Bronchial epithelial cell (primary cell): ENCODE data around the gene CILP2. TPM values are rescaled to one million over a fixed set of nuclear protein-coding genes. Genes with fewer than 3 reads are reported as not detected.

Experiments
- DNase-seq: peaks from one replicate; pipeline ENCODE4 v3.0.0-alpha.2; 2010; ENCODE audit warnings: low read depth
- FAIRE-seq: peaks from 2 replicates; lab custom pipeline; 2011; peaks lifted over from hg19 to GRCh38; lab: Jason Lieb, UNC
- H3K27me3 ChIP-seq: 2 replicates; pipeline ENCODE4 v1.5.1; 2011; ENCODE audit warnings: low read length; ENCODE audit not compliant: control insufficient read depth, insufficient read depth
- H3K36me3 ChIP-seq: 2 replicates; pipeline ENCODE4 v1.5.1; 2011; ENCODE audit warnings: low read length; ENCODE audit not compliant: control insufficient read depth, insufficient read depth
- H3K4me3 ChIP-seq: 2 replicates; pipeline ENCODE4 v1.5.1; 2011; ENCODE audit warnings: mild to moderate bottlenecking, low read depth, low read length, control low read depth
- CTCF ChIP-seq: IDR thresholded peaks from 2 replicates; pipeline ENCODE4 v1.5.1; 2011; ENCODE audit warnings: mild to moderate bottlenecking, moderate library complexity, low read length, control low read depth, inconsistent platforms; ENCODE audit not compliant: insufficient read depth, severe bottlenecking
- total RNA-seq: library from RNA; depleted of rRNA; stranded (reverse); fragments of >200 nt; gene quantifications from 2 replicates; pipeline ENCODE4 v1.2.1, GENCODE V29; 2014

Gene CILP2
- total RNA-seq, 1 donor from 2014 or later, result under 0.01 TPM

- peaks cover 2% of the 10 kb centered on the region for H3K36me3 ChIP-seq
- TF ChIP-seq CTCF, result no peak
- H3K4me3 ChIP-seq, result no peak overlapping the region
- FAIRE-seq (no peak), DNase-seq (peak; percentile 35)
- no peaks in the 10 kb centered on the region for H3K27me3 ChIP-seq
Observed at GRCh38 chr19:19510432-19510831, 27.6 kb upstream of the CILP2 start.

- H3K4me3 ChIP-seq, result no peak overlapping the region
- no peak for FAIRE-seq
Observed at GRCh38 chr19:19513682-19514081, 24.4 kb upstream of the CILP2 start.

GRCh38 chr19:19514215-19514657 is 23.8 kb upstream of the CILP2 start:
- Histone ChIP-seq H3K4me3 (no peak overlapping the region), H3K27me3 (no peaks in the 10 kb centered on the region), H3K36me3 (peaks cover 3% of the 10 kb centered on the region)
- DNase-seq (no peak), FAIRE-seq (no peak)
- no peak for TF ChIP-seq CTCF

More at GRCh38 chr19:19513682-19514081, 24.4 kb upstream of the CILP2 start:
- H3K36me3 ChIP-seq, result no peaks in the 10 kb centered on the region
- no peak for TF ChIP-seq CTCF
- H3K27me3 ChIP-seq, result no peaks in the 10 kb centered on the region
- DNase-seq, result no peak

DNA sequence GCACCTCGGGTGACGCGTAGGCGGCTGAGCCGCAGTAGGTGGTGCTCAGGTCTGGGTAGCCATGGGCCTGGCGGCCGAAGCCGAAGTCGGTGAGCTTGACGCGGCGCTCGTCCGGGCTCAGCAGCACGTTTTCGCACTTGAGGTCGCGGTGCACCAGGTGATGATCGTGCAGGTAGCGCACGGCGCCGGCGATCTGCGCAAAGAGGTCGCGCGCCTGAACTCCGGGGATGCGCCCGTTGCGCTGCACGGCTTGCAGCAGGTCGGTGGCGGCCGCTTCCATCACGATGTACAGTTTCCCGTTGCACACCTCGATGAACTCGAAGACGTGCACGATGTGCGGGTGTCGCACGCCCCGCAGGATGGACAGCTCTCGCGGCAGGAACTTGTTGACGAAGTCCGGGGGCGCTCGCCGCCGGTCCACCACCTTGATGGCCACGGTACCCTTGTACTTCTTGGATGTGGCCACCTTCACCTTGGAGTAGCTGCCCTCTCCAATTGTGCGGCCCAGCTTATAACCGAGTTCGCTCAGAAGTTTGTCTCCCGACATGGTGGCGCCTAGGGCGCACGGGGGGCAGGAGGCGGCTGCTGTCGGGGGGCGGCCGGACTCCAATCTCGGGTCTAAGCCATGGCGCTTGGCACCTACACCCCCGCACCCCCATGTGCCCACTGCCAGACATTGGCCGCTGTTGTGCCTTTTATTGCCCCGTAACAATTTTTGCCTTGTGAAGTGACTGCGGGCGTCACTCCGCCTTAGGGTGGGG is 23.0 kb upstream of the CILP2 start, which contains the start of gene TSSK6:
Gene TSSK6 (minus strand): TSS at position 668 of the 761 bp plus-strand sequence. CDS start 121 bp downstream, at position 547.
- TF ChIP-seq CTCF, result no peak
- no peaks in the 10 kb centered on the region for H3K27me3 ChIP-seq
- peak within 1 kb of the TSS; percentile 62 for H3K4me3 ChIP-seq
- FAIRE-seq, result no peak
- peaks cover 10% of the 10 kb centered on the region for H3K36me3 ChIP-seq
- DNase-seq, result no peak

DNA sequence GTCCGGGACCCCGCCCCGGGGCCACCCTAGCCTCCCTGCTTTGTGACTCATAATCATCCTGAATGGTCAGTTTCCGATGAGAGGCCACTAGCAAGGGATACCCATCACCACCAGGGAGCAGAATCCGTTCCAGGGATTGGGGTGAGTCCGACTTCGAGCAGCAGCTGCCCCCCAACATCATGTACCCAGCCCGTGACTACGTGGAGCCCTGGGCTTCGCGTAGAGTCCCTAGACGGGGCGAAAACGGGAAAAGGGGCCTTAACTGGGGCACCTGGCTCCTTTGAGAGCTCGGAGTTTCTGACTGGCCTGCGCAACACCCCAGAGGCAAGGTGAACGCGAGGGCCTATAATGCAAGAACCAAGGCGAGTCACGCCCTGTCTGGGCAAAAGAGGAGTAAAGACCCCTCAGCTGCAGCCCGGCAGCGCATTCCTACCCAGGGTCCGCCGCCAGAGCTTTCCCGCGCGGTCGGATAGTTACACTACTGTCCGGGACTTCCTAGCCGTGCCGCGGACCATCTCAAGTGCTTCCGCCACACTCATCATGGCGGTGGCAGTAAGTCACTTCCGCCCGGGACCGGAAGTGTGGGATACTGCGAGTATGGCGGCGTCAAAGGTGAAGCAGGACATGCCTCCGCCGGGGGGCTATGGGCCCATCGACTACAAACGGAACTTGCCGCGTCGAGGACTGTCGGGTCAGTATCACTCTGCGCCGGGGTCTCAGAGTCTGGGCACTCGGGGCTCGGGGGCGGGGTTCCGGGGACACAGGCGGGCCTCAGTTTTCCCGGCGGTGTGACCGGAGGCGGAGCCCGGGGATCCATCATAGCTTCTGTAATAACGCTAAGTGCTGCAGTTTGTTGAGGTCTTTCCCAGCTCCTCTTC is 22.2 kb upstream of the CILP2 start, which contains the start of gene NDUFA13:
Gene NDUFA13 (plus strand): TSS at position 584 of the 878 bp plus-strand sequence. CDS start 14 bp downstream, at position 598.
- TF ChIP-seq CTCF, result no peak
- Histone ChIP-seq H3K4me3 (peak within 1 kb of the TSS; percentile 62), H3K27me3 (no peaks in the 10 kb centered on the region), H3K36me3 (peaks cover 10% of the 10 kb centered on the region)
- DNase-seq (peak; percentile 81), FAIRE-seq (no peak)
